OCI-LY7 (cell line): ENCODE measurements around the gene DET1.

Source experiments
- EZH2phosphoT487 ChIP-seq: fragments of 200-600 bp; sonication (generic); IDR thresholded peaks from 2 replicates; pipeline ENCODE4 v1.6.1; 2018; ENCODE audit warnings: low read depth, borderline replicate concordance, mild to moderate bottlenecking, mixed run types, antibody characterized with exemption, low read length, moderate library complexity, mixed read lengths
- TF ChIP-seq, protein P1 (sequence below): fragments of 200-600 bp; sonication (generic); conservative IDR thresholded peaks from 2 replicates; pipeline ENCODE4 v1.5.1; 2014; ENCODE audit warnings: mild to moderate bottlenecking, antibody characterized with exemption, low read length, moderate library complexity, mixed read lengths

DNA sequence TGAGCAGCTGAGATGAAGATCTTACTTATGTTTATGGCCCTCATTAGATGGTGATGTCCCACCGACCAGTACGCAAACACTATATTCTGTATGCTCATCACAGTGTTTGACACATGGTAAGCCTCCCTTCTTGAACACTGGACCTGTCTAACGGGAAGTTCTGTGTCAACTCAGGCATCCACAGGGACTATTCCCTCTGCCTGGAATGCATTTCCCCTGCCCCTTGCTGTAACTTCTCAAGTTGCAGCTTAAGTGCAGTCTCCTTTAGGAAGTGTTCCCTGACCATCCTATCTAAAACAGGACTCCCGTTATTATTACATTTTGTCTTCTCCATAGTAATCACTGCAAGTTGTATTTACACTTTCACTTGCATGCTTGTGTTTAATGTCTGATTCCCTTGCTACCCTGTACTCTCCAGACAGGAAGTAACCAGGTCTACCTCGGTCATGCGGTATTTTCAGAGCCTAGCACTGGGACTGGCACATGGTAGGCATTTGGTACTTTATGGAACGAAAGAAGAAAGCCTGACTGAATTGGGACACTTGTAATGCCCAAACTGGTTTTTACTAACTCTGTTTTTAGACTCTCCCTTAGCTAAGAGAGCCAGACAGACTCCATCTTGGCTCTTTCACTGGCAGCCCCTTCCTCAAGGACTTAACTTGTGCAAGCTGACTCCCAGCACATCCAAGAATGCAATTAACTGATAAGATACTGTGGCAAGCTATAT, 8.7 kb downstream of the DET1 start:
- TF ChIP-seq, protein P1, sequence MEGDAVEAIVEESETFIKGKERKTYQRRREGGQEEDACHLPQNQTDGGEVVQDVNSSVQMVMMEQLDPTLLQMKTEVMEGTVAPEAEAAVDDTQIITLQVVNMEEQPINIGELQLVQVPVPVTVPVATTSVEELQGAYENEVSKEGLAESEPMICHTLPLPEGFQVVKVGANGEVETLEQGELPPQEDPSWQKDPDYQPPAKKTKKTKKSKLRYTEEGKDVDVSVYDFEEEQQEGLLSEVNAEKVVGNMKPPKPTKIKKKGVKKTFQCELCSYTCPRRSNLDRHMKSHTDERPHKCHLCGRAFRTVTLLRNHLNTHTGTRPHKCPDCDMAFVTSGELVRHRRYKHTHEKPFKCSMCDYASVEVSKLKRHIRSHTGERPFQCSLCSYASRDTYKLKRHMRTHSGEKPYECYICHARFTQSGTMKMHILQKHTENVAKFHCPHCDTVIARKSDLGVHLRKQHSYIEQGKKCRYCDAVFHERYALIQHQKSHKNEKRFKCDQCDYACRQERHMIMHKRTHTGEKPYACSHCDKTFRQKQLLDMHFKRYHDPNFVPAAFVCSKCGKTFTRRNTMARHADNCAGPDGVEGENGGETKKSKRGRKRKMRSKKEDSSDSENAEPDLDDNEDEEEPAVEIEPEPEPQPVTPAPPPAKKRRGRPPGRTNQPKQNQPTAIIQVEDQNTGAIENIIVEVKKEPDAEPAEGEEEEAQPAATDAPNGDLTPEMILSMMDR: no peak
- no peak for TF ChIP-seq EZH2phosphoT487
